GM23248 (cell line): Measurements from ENCODE around the gene FAM186B. TPM values are rescaled to one million over a fixed set of nuclear protein-coding genes. Genes with fewer than 3 reads are reported as not detected.

ENCODE experiments used
- DNase-seq: peaks from one replicate; pipeline ENCODE4 v3.0.0-alpha.2; 2015
- H2AFZ ChIP-seq: fragments of 200-600 bp; sonication (generic); 2 replicates; pipeline ENCODE4 v1.6.1; 2016; ENCODE audit warnings: antibody characterized with exemption
- H3F3A ChIP-seq: fragments of 200-600 bp; sonication (generic); 2 replicates; pipeline ENCODE4 v1.6.1; 2016; ENCODE audit warnings: mild to moderate bottlenecking, antibody characterized with exemption, mixed run types; ENCODE audit not compliant: insufficient read depth
- H3K27ac ChIP-seq: fragments of 200-600 bp; sonication (generic); 2 replicates; pipeline ENCODE4 v1.5.1; 2016; ENCODE audit warnings: mild to moderate bottlenecking
- H3K27me3 ChIP-seq: fragments of 200-600 bp; sonication (generic); replicated peaks from 2 replicates; pipeline ENCODE4 v1.6.1; 2016; ENCODE audit warnings: mild to moderate bottlenecking; ENCODE audit not compliant: insufficient read depth
- H3K36me3 ChIP-seq: fragments of 200-600 bp; sonication (generic); 2 replicates; pipeline ENCODE4 v1.6.1; 2016; ENCODE audit warnings: low read depth, mild to moderate bottlenecking
- H3K4me1 ChIP-seq: fragments of 200-600 bp; sonication (generic); 2 replicates; pipeline ENCODE4 v1.6.1; 2016; ENCODE audit warnings: mild to moderate bottlenecking; ENCODE audit not compliant: insufficient read depth
- H3K4me2 ChIP-seq: fragments of 200-600 bp; sonication (generic); one replicate; pipeline ENCODE4 v1.6.1; 2016; ENCODE audit warnings: mild to moderate bottlenecking; ENCODE audit not compliant: unreplicated experiment
- H3K4me3 ChIP-seq: fragments of 200-600 bp; sonication (generic); 2 replicates; pipeline ENCODE4 v1.5.1; 2016; ENCODE audit warnings: mild to moderate bottlenecking
- H3K79me2 ChIP-seq: fragments of 200-600 bp; sonication (generic); 2 replicates; pipeline ENCODE4 v1.6.1; 2016; ENCODE audit warnings: mild to moderate bottlenecking; ENCODE audit not compliant: insufficient read depth
- H3K9ac ChIP-seq: fragments of 200-600 bp; sonication (generic); 2 replicates; pipeline ENCODE4 v1.6.1; 2016; ENCODE audit warnings: mild to moderate bottlenecking
- H3K9me2 ChIP-seq: fragments of 200-600 bp; sonication (generic); 2 replicates; pipeline ENCODE4 v1.6.1; 2016; ENCODE audit warnings: mixed run types, mild to moderate bottlenecking, moderate library complexity; ENCODE audit not compliant: insufficient read depth
- H3K9me3 ChIP-seq: fragments of 200-600 bp; sonication (generic); one replicate; pipeline ENCODE4 v1.6.1; 2017; ENCODE audit warnings: low read depth
- H4K20me1 ChIP-seq: fragments of 200-600 bp; sonication (generic); 2 replicates; pipeline ENCODE4 v1.6.0; 2016; ENCODE audit not compliant: insufficient read depth
- EZH2 ChIP-seq: fragments of 200-600 bp; sonication (generic); IDR thresholded peaks from 2 replicates; pipeline ENCODE4 v1.6.1; 2018; ENCODE audit warnings: antibody characterized with exemption, mild to moderate bottlenecking; ENCODE audit not compliant: insufficient read depth, poor library complexity, severe bottlenecking
- EZH2phosphoT487 ChIP-seq: fragments of 200-600 bp; sonication (generic); IDR thresholded peaks from 2 replicates; pipeline ENCODE4 v1.6.1; 2018; ENCODE audit warnings: antibody characterized with exemption, moderate library complexity, mild to moderate bottlenecking, low read depth; ENCODE audit not compliant: insufficient read depth
- WGBS, 2 experiments: methylation state at CpG; one replicate each; pipeline ENCODE4 v1.1.6; 2015 to 2017; ENCODE audit warnings: low lambda C conversion rate in 2 of 2, low coverage in 1 of 2; ENCODE audit errors: missing lambda C conversion rate in 2 of 2; 5-methylcytosine and 5-hydroxymethylcytosine counted together
- in situ Hi-C: fragments of 300-500 bp; cut with MboI; formaldehyde crosslinking; loops from 2 replicates; pipeline ENCODE4 v1.15.0; 2020
- polyA plus RNA-seq: library from polyadenylated mRNA; unstranded; fragments of >200 nt; fragmentation: Nextera tagmentation; extraction: Ambion mirVana; gene quantifications from 2 replicates; pipeline ENCODE4 v1.2.1, GENCODE V29; 2016
- total RNA-seq: library from RNA; depleted of rRNA; stranded (reverse); fragments of >200 nt; shearing (Covaris generic); gene quantifications from 2 replicates; pipeline ENCODE4 v1.2.3, GENCODE V29; 2014

The FAM186B gene
- total and polyA plus RNA-seq, 2 experiments from 2014 or later = 0.22 to 0.38 TPM

DNA sequence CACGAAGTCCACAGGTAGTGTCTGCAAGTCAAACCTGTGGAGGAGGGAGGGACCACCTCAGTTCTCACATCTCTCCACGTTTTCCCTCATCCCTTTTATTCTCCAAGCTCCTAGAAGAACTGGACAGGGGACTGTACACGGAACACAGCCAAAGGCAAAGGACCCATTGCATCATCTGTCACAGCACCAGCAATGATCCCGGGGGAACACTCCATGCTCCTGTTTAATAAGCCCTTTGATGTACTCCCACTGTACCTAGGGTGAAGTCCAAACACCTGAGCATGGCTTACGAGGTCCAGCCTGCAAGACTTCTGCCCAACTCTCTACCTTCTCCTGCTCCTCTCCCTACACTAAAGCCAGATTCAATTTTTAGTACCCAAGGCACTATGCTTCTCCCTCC is 44.5 kb upstream of the FAM186B start:
- Histone ChIP-seq H3K9me2 (no peaks in the 10 kb centered on the region), H3K4me1 (no peaks in the 10 kb centered on the region; the same call in 1 of the 2 replicates), H3K9ac (no peak overlapping the region), H3K27ac (no peak overlapping the region), H3K79me2 (no peaks in the 10 kb centered on the region), H3K4me2 (no peak overlapping the region), H3F3A (0 out of 2 replicates have a peak, but pooled peaks cover under 1% of the 10 kb centered on the region), H2AFZ (no peak overlapping the region), H3K4me3 (no peak overlapping the region), H3K27me3 (no peaks in the 10 kb centered on the region), H4K20me1 (no peaks in the 10 kb centered on the region), H3K9me3 (no peaks in the 10 kb centered on the region), H3K36me3 (no peaks in the 10 kb centered on the region; the same call in 1 of the 2 replicates)
- no peak for TF ChIP-seq EZH2phosphoT487
- TF ChIP-seq EZH2 = no peak
- 98 to 100% methylated on average over 5 of the region's 5 CpGs for WGBS, 2 experiments
- DNase-seq = no peak
- in situ Hi-C loops = no loop called here

DNA sequence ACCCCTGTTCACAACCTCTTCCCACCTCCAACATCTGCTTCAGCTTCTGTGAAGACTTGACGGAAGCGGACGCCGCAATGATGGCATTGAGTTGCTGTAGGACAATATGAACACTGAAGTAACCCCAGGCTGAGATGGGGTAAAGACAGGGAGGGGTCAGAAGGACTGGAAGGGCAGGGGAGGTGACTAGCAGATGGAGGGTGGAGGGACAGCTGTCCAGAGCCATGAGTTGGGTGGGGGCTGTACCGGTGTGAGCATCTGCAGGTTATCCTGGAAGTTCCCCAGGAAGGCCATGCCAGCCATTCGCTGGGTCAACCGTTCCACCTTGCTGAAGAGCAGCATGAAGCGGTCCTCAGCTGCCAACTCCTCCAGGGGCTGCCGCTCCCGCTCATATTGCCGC is 44.0 kb upstream of the FAM186B start:
- Histone ChIP-seq H4K20me1 (no peaks in the 10 kb centered on the region), H3K27me3 (no peaks in the 10 kb centered on the region), H3F3A (0 out of 2 replicates have a peak, but pooled peaks cover 4% of the 10 kb centered on the region), H3K4me2 (no peak overlapping the region), H3K9me2 (no peaks in the 10 kb centered on the region), H3K9ac (no peak overlapping the region), H3K9me3 (no peaks in the 10 kb centered on the region), H3K27ac (no peak overlapping the region), H3K4me1 (no peaks in the 10 kb centered on the region; the same call in 1 of the 2 replicates), H3K79me2 (no peaks in the 10 kb centered on the region), H2AFZ (no peak overlapping the region), H3K36me3 (no peaks in the 10 kb centered on the region; the same call in 1 of the 2 replicates), H3K4me3 (no peak overlapping the region)
- DNase-seq = no peak
- in situ Hi-C loops = no loop called here
- no peak for TF ChIP-seq EZH2phosphoT487
- TF ChIP-seq EZH2 = no peak
- 95 to 99% methylated on average over 11 of the region's 11 CpGs for WGBS, 2 experiments

DNA sequence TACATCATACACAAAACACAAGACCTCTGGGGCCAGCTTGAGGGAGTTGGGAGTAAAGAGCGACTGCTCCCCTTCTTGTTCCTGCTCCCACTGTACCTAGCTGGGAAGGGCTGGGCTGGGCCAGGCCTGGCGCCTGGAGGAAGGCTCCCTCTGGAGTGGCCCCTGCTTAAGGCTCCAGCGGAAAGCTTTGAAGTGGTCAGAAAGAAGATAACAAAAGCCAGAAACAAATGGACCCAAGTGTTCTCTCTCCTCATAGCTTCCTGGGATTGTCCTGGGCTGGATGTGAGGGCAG is 43.2 kb upstream of the FAM186B start:
- in situ Hi-C loops = no loop called here
- no peak for DNase-seq
- H3K79me2 ChIP-seq = no peaks in the 10 kb centered on the region
- no peaks in the 10 kb centered on the region for H3K27me3 ChIP-seq
- H4K20me1 ChIP-seq = no peaks in the 10 kb centered on the region
- H3K4me2 ChIP-seq = no peak overlapping the region
- H3K9me2 ChIP-seq = no peaks in the 10 kb centered on the region
- H3K4me1 ChIP-seq = no peaks in the 10 kb centered on the region; the same call in 1 of the 2 replicates
- WGBS, 2 experiments = 74 to 77% methylated on average over 3 of the region's 3 CpGs
- 0 out of 2 replicates have a peak, but pooled peaks cover 4% of the 10 kb centered on the region for H3F3A ChIP-seq
- no peak overlapping the region for H3K4me3 ChIP-seq
- H3K9me3 ChIP-seq = no peaks in the 10 kb centered on the region
- TF ChIP-seq EZH2 = no peak
- no peak for TF ChIP-seq EZH2phosphoT487
- no peak overlapping the region for H3K27ac ChIP-seq
- no peak overlapping the region for H3K9ac ChIP-seq
- no peak overlapping the region for H2AFZ ChIP-seq
- H3K36me3 ChIP-seq = no peaks in the 10 kb centered on the region; the same call in 1 of the 2 replicates

DNA sequence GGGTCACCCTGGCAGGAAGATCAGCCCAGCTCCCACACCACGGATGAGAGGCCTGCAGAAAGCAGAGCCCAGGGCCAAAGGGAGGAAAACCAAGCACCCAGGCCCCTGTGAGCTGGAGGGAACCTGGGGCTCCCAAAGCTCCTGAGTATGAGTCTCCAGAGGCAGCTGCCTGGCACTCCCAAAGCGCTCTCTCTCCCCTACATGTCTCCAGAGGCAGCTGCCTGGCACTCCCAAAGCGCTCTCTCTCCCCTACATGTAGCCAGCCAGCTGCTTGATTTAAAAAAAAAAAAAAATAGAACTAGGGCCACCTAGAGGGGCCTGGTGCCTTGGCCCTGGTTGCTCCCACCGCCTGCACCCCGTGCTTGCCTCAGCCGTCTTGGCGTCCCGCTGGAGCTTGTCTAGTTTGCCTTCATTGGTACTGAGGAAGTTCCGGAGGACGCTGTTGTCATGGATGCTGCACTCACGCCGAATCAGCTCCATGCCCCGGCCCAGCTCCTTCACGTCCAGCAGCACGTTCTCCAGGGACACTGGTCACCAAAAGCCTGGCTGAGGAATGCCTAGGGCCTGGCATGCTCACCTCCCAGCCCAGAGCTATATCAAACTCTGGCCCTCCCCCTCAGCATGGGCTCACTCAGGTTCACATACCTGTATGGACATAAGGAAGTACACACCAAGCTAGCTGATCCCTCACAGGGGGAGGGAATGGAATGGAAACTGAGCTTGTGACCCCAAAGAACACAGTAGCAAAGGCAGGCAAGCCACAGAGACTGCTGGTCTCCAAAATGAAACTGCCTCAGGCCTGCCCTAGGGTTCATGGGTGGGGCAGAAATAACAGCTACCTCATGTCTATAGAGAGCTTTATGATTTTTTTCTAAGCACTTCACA is 42.6 kb upstream of the FAM186B start:
- H3K4me1 ChIP-seq = no peaks in the 10 kb centered on the region; the same call in 1 of the 2 replicates
- H3K36me3 ChIP-seq = no peaks in the 10 kb centered on the region; the same call in 1 of the 2 replicates
- 0 out of 2 replicates have a peak, but pooled peaks cover 4% of the 10 kb centered on the region for H3F3A ChIP-seq
- H3K27me3 ChIP-seq = no peaks in the 10 kb centered on the region
- H3K27ac ChIP-seq = no peak overlapping the region
- TF ChIP-seq EZH2phosphoT487 (no peak), EZH2 (no peak)
- 89% methylated on average over 15 of the region's 15 CpGs for WGBS, 2 experiments
- no peaks in the 10 kb centered on the region for H4K20me1 ChIP-seq
- no peak overlapping the region for H3K4me2 ChIP-seq
- DNase-seq = no peak
- H3K4me3 ChIP-seq = no peak overlapping the region
- H3K79me2 ChIP-seq = no peaks in the 10 kb centered on the region
- in situ Hi-C loops = no loop called here
- H2AFZ ChIP-seq = no peak overlapping the region
- no peaks in the 10 kb centered on the region for H3K9me2 ChIP-seq
- no peak overlapping the region for H3K9ac ChIP-seq
- no peaks in the 10 kb centered on the region for H3K9me3 ChIP-seq
